Mononuclear cell (primary cell): ENCODE measurements around the gene ARID1B. TPM values are rescaled to one million over a fixed set of nuclear protein-coding genes. Genes with fewer than 3 reads are reported as not detected.

ENCODE experiments used
- H3K27me3 ChIP-seq: 2 replicates; pipeline ENCODE4 v1.6.0; 2011; ENCODE audit warnings: low read length, control low read depth; ENCODE audit not compliant: insufficient read depth
- H3K4me1 ChIP-seq: 2 replicates; pipeline ENCODE4 v1.5.1; 2011; ENCODE audit warnings: mild to moderate bottlenecking, low read length, control low read depth; ENCODE audit not compliant: insufficient read depth
- H3K4me3 ChIP-seq: 2 replicates; pipeline ENCODE4 v1.5.1; 2011; ENCODE audit warnings: mild to moderate bottlenecking, low read length, moderate library complexity
- H3K9me3 ChIP-seq: 2 replicates; pipeline ENCODE4 v1.5.1; 2011; ENCODE audit warnings: low read depth, mild to moderate bottlenecking, control low read depth, low read length
- total RNA-seq: library from RNA; depleted of rRNA; stranded (reverse); fragments of >200 nt; gene quantifications from one replicate; pipeline ENCODE4 v1.2.3, GENCODE V29; 2012

Gene ARID1B
- total RNA-seq, 1 donor: 107 TPM

DNA sequence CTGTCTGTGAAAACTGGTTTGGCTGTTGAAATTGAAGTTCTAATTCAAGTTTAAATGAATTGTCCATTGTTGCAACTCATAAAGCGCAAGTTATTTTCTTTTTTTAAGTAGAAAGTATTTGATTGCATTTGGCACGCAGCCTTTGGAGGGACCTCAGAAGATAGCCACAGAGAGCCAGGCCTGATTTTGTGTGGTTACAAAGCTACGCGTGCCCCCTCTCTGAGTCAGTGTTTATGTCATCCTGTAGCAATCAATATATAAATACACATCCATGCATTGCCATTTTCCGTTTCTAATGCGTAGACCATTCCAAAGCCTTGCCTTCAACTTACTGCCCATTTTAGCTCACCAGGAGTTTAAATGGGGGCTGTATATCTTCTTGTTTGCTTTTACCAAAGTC lies 372.9 kb downstream of the ARID1B start:
- Histone ChIP-seq H3K9me3 (no peaks in the 10 kb centered on the region), H3K27me3 (no peaks in the 10 kb centered on the region), H3K4me1 (peaks cover 1% of the 10 kb centered on the region), H3K4me3 (no peak overlapping the region)

DNA sequence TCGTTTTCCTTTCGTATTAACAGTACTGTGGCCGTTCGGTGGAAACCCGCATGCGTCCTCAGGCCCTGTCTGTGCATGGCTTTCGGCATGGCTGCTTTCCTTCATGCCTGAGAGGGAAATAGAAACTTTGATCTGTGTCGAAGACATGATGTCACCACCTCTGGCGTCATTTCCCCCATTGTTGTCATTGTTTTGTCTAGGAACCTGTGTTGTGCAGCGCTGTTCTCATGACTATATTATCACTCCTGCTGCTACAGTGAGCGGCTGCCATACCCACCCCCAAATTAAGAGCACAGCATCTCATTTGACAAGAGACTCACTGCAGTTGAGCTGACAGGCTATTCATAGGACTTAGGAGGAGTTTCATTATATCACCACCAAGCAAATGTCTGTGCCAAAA lies 373.9 kb downstream of the ARID1B start:
- H3K9me3 ChIP-seq: no peaks in the 10 kb centered on the region
- no peaks in the 10 kb centered on the region for H3K27me3 ChIP-seq
- no peaks in the 10 kb centered on the region for H3K4me1 ChIP-seq
- no peak overlapping the region for H3K4me3 ChIP-seq

DNA sequence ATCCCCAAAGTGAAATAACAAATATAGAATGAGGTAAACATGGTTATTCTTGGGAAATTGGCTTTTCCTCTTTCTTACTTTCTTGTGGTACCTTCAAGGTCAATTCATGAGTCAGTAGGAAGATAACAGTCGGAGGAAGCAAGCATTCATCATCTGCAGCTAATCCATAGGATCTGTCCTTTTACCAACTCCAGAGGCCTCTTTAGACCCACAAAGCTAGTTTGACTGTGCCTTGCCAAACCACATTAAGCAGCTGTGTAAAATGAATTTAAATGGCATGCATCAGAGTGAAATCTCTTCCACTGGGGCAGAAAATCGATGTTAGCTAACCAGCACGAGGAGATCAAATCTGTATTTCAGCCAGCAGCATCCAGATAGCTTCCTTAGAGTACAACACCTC lies 374.8 kb downstream of the ARID1B start:
- Histone ChIP-seq H3K4me3 (no peak overlapping the region), H3K9me3 (no peaks in the 10 kb centered on the region), H3K4me1 (no peaks in the 10 kb centered on the region), H3K27me3 (no peaks in the 10 kb centered on the region)

DNA sequence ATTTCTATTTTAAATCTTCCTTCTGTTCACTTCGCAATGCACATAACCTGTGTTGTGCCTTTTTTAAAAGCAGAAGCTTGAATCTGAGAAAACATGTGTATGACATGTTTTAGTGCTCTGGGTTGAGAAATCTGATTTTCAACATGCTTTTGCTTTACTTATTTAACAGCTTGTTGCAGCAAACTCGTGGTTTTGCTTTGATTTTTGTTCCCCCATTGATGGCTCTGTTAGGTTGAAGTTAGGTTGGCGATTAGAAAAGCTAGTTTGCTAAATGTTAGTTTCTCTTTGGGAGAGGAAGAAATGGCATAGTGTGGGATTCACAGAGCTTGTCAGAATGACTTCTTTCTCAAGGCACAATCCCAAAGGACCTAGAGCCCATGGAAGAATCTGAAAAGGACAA lies 375.4 kb downstream of the ARID1B start:
- Histone ChIP-seq H3K4me1 (no peaks in the 10 kb centered on the region), H3K4me3 (no peak overlapping the region), H3K27me3 (no peaks in the 10 kb centered on the region), H3K9me3 (no peaks in the 10 kb centered on the region)

DNA sequence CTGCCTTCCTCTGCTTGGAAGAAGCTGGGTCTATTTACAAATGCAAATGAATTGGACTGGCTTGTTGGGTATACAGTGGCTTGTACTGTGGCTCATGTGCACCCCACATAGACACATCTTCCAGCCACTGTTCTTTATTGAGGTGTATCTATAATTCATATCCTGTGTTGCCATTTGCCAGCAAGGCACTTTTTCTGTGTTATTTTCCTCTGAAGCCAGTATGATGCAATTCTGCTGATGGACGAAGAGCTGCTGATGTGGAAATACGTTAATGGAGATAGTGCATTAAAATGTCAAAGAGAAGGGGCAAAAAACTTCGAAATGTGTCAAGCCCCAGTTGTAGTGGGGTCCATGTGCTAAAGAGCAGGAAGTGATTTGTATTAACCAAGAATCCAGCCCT lies 378.6 kb downstream of the ARID1B start:
- Histone ChIP-seq H3K27me3 (no peaks in the 10 kb centered on the region), H3K9me3 (no peaks in the 10 kb centered on the region), H3K4me3 (no peak overlapping the region), H3K4me1 (no peaks in the 10 kb centered on the region)

DNA sequence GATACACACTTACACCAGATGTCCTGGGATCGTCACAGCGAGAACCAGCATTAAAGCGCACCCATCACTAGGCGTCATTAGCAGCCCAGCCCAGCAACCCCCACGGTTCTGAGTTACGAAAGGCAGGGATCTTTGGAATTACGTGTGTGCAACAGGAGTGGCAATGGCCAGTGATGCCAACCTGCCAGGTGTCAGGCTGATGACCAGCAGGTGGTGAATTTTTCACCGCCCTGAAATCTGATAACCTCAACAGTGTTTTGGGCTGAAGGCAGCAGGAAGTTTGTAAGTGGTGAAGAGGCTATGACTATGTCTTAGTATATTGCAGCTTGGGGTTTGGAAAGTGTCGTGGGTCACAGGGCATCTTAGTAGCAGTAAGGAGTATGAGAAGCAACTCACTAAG lies 380.1 kb downstream of the ARID1B start:
- H3K9me3 ChIP-seq: no peaks in the 10 kb centered on the region
- no peak overlapping the region for H3K4me3 ChIP-seq
- H3K4me1 ChIP-seq: no peaks in the 10 kb centered on the region
- no peaks in the 10 kb centered on the region for H3K27me3 ChIP-seq

DNA sequence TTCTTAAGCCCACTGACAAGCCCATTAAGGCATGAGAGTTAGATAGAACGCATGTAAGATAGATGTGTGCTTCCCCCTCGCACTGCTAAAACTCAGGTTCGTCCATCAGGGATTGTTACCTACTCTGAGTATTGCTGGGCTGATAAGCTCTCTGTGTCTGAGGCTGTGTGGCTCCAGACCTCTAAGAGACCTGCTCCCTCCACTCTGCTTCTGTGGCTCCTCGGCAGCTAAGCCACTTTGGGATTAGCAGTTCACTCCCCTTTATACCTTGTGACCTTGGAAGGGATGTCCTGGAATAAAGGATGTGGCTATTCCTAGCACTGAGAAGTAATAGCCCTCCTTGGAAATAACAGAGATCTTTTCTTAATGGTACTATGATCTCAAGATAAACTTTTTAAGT lies 381.3 kb downstream of the ARID1B start:
- Histone ChIP-seq H3K27me3 (no peaks in the 10 kb centered on the region), H3K9me3 (no peaks in the 10 kb centered on the region), H3K4me3 (no peak overlapping the region), H3K4me1 (no peaks in the 10 kb centered on the region)

DNA sequence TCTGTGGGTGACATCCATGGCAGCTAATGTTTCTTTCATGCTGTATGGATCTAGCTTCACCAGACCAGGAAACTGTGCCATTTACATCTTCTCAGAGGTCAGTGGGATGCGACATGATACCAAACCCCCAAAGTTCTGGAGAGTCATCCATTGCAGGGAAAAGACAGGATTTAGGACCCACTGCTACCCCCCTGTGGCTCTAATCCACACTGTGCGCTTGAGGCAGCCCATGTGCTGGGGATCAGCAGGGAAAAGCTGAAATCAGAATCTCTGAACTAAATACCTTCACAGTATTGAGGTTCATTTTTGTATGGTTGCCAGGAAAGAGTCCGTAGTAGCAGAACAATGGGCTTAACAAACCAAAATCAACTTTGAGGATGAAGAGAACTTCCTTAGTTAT lies 381.7 kb downstream of the ARID1B start:
- Histone ChIP-seq H3K4me3 (no peak overlapping the region), H3K9me3 (no peaks in the 10 kb centered on the region), H3K27me3 (no peaks in the 10 kb centered on the region), H3K4me1 (no peaks in the 10 kb centered on the region)

DNA sequence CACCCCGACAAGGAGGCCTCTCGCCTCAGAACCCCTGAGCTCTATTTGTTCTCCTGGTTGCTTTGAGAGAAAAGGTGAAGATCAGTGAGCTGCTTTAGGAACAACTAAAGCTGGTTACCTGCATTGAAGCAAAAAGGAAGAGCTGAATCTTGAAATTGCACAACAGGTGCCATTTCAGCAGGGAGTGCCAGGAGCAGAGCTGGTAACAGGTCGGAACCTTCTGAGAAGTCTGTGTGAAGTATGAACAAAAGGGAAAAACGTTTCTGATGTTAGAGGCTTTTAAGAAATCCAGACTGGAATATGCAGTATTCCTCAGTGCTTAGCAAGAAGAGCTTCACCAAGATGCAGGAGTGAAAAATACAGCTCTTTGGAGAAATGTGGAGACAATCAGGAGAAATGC lies 382.2 kb downstream of the ARID1B start:
- H3K9me3 ChIP-seq: no peaks in the 10 kb centered on the region
- H3K27me3 ChIP-seq: no peaks in the 10 kb centered on the region

DNA sequence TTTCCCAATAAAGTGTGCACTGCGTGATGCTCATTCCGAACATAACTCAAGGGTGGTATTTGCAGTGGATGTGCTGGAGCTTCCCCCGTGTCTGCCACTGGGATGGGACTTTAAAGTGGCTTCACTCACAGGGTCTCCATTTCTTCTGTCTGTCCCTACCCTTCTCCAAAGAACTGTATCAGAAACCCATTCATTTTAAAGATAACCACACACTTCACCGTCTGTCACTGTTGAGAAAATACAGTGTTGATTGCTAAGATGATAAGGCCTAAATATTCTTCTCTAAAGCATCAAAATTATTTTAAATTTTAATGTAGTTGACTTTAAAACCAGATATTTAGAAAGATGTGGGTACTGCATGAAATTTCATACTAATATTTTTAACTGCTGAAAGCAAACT lies 384.7 kb downstream of the ARID1B start:
- Histone ChIP-seq H3K9me3 (no peaks in the 10 kb centered on the region), H3K27me3 (no peaks in the 10 kb centered on the region), H3K4me3 (no peak overlapping the region), H3K4me1 (no peaks in the 10 kb centered on the region)

More for the DNA sequence above, 382.2 kb downstream of the ARID1B start:
- H3K4me3 ChIP-seq: no peak overlapping the region
- H3K4me1 ChIP-seq: no peaks in the 10 kb centered on the region

DNA sequence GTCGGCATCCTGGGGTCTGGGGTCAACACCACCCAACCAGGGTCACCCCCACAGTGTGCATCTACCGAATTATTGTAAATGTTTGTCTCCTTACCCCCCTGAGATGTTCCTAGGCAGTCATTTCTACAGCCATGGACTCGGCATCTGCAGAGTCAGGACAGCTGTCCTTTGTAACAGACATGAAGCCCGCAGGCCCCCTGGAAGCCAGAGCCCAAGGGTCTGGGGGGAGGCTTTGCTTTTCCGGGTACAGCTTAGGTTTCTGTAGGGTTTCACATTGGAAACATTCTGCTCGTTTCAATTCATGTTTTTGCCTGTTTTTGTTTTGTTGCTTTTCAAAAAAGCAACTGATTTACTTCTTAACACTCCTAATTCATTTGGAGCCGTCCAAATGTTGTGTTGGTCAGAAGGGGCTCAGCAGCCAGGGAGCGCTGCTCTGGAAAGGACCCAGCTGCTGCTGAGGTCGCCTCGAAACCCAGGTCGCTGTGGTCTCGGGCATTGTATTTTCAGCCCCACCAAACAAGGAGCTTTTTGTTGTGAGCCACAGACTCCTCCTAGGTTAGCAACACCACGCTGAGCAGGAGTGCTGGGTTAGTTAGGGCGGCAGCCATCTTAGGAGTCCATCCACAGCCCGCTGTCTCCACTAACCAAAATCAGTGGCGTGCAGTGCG lies 385.7 kb downstream of the ARID1B start:
- Histone ChIP-seq H3K4me3 (no peak overlapping the region), H3K27me3 (no peaks in the 10 kb centered on the region), H3K4me1 (no peaks in the 10 kb centered on the region), H3K9me3 (no peaks in the 10 kb centered on the region)

DNA sequence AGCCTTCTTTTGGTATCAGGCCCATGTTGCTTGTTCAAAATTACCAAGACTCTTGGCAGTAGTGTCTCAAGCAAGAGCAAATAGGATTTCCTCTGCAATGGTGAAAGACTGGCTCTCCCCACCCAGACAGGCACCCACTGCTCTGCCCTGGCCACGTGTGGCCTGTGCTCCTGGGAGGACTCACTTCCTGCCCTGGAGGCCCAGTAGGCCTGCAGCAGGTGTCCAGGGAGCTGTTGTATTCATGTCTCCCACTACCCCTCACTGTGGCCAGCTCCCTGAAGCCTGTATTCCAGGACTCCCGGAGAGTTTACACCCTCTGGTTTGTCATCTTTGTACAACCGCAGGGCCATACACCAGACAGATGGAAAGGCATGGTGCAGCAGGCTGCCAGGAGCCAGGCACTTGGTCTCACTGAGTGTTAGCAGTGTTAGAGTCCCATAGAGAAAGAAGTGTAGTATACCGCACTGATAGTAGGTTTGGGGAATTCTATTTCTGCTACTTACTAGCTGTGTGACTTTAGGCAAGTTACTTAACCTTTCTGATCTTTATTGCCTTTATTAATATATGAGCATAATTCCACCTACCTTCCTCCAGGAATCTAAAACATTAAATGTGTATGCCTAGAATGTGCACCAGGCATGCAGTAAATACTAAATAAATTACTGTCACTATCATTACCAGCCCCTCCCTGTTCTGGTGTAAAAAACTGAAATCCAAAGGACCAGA lies 386.4 kb downstream of the ARID1B start:
- H3K27me3 ChIP-seq: no peaks in the 10 kb centered on the region
- H3K9me3 ChIP-seq: no peaks in the 10 kb centered on the region
- no peaks in the 10 kb centered on the region for H3K4me1 ChIP-seq
- no peak overlapping the region for H3K4me3 ChIP-seq

DNA sequence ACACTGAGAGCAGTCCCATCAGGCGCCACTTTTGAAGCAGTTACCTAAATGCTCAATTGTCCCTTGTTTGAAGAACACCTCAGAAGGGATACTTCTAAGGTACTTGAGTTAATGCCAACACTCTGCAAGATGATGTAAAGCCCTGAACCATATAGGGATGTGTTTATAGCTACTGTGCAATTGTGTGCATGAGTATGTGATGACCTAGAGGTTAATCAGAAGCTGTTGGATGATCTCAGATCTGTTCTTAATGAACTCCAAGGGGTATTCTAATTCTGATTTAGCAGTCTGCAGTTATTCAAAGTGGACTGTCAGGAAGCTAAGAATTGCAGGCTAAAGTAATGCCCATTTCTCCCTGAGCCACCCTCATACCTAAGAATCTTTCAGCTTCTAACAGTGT lies 387.8 kb downstream of the ARID1B start:
- Histone ChIP-seq H3K9me3 (no peaks in the 10 kb centered on the region), H3K27me3 (no peaks in the 10 kb centered on the region), H3K4me1 (no peaks in the 10 kb centered on the region), H3K4me3 (no peak overlapping the region)

DNA sequence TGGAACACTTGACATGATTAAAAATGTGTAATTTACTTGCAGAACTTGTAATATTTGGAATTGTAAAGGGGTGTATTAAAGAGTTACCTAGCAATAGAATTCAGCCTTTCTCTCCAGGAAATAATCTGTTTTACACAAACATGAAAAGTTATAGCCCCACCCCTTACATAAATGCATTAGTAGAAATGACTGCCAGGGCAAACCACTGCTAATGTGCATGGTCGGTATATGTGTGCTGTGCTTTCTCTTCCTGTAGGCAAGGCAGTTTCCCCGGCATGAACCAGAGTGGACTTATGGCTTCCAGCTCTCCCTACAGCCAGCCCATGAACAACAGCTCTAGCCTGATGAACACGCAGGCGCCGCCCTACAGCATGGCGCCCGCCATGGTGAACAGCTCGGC lies 389.6 kb downstream of the ARID1B start:
- H3K4me3 ChIP-seq: no peak overlapping the region
- H3K27me3 ChIP-seq: no peaks in the 10 kb centered on the region
- H3K9me3 ChIP-seq: no peaks in the 10 kb centered on the region
- no peaks in the 10 kb centered on the region for H3K4me1 ChIP-seq

DNA sequence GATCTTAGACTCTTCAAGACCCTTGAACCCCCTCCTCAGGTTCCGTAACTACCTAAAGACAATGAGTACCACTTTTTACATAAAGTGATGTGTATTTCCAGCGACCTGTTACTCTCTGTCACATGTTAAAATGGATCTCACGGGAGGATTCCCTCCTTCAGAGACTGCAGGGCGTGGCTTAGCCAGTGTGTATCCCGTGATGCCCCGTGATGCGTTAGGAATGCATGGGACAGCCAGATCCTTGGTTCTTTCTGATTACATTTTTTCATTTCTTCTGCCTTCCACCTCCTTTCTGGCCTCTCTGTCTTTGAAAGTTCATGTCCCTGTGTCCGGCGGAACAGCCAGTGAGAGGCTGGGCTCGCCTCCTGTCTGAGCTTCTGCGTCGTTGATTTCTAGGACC lies 390.7 kb downstream of the ARID1B start:
- Histone ChIP-seq H3K4me3 (no peak overlapping the region), H3K4me1 (no peaks in the 10 kb centered on the region), H3K27me3 (no peaks in the 10 kb centered on the region), H3K9me3 (no peaks in the 10 kb centered on the region)

DNA sequence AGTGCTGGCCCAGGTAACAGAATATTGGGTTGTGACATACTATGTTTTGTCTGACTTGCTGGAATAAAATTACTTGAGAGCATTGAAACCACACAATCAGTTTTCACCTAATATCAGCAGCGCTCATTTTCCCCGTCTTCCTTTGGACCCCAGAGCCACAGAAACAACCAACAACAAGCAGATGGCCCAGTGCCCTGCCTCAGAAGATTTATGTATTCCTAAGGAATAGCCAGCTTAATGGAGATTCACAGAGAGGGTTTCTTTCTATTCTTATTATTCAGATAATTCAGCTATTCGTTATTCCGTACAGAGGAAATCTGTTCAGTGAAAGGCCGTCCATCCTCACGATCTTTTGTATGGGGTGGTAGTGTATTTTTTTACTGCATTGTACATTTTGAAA lies 391.3 kb downstream of the ARID1B start:
- H3K4me3 ChIP-seq: no peak overlapping the region
- H3K27me3 ChIP-seq: no peaks in the 10 kb centered on the region
- no peaks in the 10 kb centered on the region for H3K4me1 ChIP-seq
- H3K9me3 ChIP-seq: no peaks in the 10 kb centered on the region
